ENCODE results near the gene MRPS27. TPM values are rescaled to one million over a fixed set of nuclear protein-coding genes. Genes with fewer than 3 reads are reported as not detected.

The MRPS27 gene
- total RNA-seq = 45.9 and 62.8 TPM in 2 replicates

DNA sequence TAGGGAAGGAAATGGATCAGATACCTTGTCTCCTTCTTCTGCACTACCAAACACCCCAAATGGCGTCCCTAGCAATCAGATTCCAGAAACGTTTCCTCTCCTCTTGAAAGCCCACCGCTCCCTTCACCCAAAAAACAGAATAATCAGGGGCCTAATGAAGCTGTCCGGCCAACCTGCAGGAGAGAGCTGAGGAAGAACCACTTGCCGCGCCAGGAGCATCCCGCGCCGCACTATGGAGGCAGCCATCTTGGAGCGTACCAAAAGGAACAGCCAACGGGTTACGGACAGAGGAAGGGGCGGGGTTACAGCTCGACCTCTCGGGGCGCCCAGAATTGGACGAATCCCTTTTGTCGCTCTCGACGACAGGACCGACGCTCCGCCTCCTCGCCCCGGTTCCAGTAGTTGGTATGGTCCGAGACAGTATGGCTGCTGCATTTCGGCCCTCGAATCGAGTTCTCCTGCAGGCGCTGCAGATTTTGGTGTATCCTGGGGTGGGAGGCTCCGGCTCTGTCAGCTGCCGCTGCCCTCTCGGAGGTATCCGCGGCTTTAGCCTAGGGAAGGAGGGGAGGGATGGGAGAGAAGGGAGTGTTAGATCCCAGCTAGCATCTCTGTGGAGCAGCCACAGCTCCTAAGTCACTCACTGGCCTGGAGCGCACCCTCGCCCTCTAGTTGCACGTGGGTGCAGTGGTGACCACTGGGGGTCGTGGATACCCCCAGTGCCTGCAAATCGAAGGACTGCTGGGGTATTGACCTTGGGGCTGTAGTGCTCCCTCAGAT is at the start of gene MRPS27, which contains the start of gene PTCD2:
TSS of gene MRPS27 (minus strand) at position 265 of the 777 bp plus-strand sequence. CDS start at position 246, 19 bp downstream.
TSS of gene PTCD2 (plus strand) at position 398 of the 777 bp plus-strand sequence. CDS start at position 408, 10 bp downstream.

Other genes starting within 250 kb of the MRPS27 start
- gene MAP1B, start 212.8 kb downstream of the MRPS27 start, total RNA-seq = 411 and 688 TPM in 2 replicates
- gene PTCD2, start 133 bp upstream of the MRPS27 start, total RNA-seq = 4.8 and 10.4 TPM in 2 replicates
- gene ZNF366, start 187.2 kb upstream of the MRPS27 start, total RNA-seq = 0.51 TPM in 1 of 2 replicates, not detected in the other